SKM-1 treated with dmso at 0.1 percent for 144 hours (cell line): Measurements from ENCODE around the gene TAS2R13.

ENCODE experiments used
- DNase-seq: peaks from one replicate; lab custom pipeline; 2025; ENCODE audit not compliant: unreplicated experiment; lab: John Stamatoyannopoulos, UW

The TAS2R13 gene, protein sequence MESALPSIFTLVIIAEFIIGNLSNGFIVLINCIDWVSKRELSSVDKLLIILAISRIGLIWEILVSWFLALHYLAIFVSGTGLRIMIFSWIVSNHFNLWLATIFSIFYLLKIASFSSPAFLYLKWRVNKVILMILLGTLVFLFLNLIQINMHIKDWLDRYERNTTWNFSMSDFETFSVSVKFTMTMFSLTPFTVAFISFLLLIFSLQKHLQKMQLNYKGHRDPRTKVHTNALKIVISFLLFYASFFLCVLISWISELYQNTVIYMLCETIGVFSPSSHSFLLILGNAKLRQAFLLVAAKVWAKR

GRCh38 chr12:10909462-10909861, at the start of gene TAS2R13:
TAS2R13 (minus strand) TSS chr12:10909562; CDS start chr12:10909298, 264 bp downstream.
- DNase-seq = no peak

DNA sequence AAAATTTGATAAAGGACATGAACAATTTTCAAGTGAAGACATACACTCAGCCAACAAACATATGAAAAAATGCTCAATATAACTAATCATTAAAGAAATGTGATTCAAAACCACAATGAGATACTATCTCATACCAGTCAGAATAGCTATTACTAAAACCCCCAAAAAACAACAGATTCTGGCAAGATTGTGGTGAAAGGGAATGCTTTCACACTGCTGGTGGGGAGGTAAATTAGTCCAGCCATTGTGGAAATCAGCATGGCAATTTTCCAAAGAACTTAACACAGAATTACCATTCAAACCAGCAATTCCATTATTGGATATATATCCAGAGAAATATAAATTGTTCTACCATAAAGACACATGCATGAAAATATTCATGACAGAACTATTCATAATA, 48.4 kb upstream of the TAS2R13 start:
- no peak for DNase-seq

- DNase-seq = no peak
Measured at GRCh38 chr12:10956085-10956484, 46.7 kb upstream of the TAS2R13 start.

- DNase-seq = no peak
Measured at GRCh38 chr12:10952645-10953044, 43.3 kb upstream of the TAS2R13 start.

DNA sequence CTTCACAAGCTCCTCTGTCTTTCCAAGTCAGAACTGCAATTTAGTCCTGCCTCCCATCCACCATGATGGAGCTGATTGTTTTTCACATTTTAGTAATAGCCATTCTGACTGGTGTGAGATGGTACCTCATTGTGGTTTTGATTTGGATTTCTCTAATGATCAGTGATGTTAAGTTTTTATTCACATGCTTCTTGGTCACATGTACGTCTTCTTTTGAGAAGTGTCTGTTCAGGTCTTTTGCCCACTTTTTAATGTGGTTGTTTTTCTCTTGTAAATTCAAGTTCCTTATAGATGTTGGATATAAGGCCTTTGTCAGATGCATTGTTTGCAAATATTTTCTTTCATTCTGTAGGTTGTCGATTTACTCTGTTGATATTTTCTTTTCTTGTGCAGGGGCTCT, 33.8 kb upstream of the TAS2R13 start:
- DNase-seq = no peak

GRCh38 chr12:10941916-10942607, 32.7 kb upstream of the TAS2R13 start:
- no peak for DNase-seq

DNA sequence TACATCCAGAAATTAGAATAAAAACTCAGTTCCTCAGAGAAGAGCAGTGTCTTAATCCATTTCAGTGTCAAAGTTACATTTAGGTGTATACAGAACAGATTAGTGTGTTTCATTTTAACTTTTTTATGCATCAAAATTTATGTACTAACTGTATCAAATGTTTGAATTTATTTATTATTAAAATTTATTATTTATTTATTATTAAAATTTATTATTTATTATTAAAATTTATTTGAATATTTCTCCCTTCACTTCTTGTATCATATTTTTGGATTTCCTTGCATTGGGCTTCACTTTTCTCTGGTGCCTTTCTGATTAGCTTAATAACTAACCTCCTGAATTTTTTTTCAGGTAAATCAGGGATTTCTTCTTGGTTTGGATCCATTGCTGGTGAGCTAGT, 32.0 kb upstream of the TAS2R13 start:
- DNase-seq = no peak

DNA sequence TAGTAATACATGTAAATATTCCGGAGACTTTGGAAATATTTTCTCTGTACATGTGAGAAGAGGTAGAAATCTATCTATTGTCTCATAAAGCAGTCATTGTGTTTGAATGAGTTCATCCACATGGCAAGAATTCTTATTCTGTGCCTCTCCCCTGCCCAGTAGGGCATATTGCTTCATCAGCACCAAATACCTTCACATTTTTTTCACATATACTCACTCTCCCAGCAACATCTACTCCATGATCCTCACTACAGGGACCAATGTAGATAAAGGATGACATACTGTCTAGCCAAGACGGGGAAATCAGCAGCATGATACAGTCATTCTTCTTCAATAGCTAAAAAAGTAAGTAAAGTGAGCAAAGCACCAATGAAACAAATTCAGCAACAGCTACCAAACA, 31.0 kb upstream of the TAS2R13 start:
- DNase-seq = no peak

DNA sequence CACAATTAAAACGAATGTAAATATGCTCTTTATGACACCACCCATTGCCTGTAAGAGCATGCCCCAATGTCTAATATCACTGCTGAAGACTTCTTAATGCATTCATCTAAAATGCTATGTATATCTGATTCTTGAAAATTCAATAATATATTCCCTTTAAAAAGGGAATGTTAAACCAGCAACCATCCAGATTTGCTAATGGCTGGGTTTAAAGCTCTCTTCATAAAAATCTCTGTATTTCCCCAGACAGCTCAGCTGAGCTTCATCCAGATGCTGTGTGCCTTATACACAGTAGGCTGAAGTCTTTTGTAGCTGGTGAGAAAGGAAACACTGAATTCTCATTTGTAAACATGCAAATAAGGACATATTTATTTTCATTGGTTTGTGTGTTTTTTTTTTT, 29.8 kb upstream of the TAS2R13 start, which contains the start of gene TAS2R14:
Gene TAS2R14, minus strand, starts transcription at position 101 of the 400 bp plus-strand sequence. Its CDS starts 56 bp downstream, at position 45.
- no peak for DNase-seq

GRCh38 chr12:10936506-10936905, 27.1 kb upstream of the TAS2R13 start:
- DNase-seq = no peak

- no peak for DNase-seq
Measured at GRCh38 chr12:10928746-10929286, 19.5 kb upstream of the TAS2R13 start, which contains the start of gene PRH2. PRH2 (plus strand) TSS chr12:10929236; CDS start chr12:10929274, 38 bp downstream.

- no peak for DNase-seq
Measured at GRCh38 chr12:10926269-10926668, 16.9 kb upstream of the TAS2R13 start.

GRCh38 chr12:10919809-10920208, 10.4 kb upstream of the TAS2R13 start:
- no peak for DNase-seq

GRCh38 chr12:10910380-10910779, 1.0 kb upstream of the TAS2R13 start:
- DNase-seq = no peak

GRCh38 chr12:10904686-10905085, 4.7 kb downstream of the TAS2R13 start:
- no peak for DNase-seq

DNA sequence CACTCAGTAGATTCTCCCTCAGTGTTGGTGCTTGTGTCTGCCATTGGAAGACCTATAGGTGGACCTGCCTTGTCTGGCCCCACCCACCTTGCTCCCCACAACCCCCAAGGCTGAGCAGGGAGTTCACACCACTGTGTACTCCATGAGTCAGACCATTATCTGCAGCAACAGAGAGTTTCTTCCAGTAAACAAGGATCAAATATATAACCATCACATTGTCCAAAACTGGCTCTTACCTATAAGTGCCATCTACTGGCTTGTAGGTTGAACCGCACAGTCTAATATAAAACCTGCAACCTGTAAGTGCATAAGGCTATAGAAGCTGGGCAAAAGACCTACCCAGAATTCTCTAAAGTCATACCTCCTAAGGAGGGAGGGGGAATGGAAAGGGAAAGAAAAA, 7.9 kb downstream of the TAS2R13 start:
- no peak for DNase-seq

GRCh38 chr12:10900972-10901371, 8.4 kb downstream of the TAS2R13 start:
- no peak for DNase-seq

DNA sequence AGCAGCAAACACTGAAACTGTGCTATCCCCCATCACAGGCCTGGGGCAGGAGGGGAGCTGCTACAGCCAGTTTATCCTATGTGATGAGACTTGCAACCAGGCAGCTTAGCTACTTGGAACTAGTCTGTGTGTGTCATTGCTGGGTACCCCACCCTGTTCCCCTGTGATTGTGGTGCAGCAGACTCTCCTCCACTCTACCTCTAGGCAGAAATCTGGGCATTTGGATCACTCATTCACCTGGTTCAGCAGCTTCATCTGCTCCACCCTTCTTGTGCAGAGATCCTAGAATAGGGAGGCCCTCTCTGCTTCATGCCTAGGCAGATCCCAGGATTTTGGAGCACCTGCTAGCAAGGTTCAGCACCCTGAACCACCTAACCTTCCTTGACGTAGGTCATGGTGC, 8.8 kb downstream of the TAS2R13 start:
- DNase-seq = no peak

- DNase-seq = no peak
Measured at GRCh38 chr12:10896854-10897253, 12.5 kb downstream of the TAS2R13 start.

DNA sequence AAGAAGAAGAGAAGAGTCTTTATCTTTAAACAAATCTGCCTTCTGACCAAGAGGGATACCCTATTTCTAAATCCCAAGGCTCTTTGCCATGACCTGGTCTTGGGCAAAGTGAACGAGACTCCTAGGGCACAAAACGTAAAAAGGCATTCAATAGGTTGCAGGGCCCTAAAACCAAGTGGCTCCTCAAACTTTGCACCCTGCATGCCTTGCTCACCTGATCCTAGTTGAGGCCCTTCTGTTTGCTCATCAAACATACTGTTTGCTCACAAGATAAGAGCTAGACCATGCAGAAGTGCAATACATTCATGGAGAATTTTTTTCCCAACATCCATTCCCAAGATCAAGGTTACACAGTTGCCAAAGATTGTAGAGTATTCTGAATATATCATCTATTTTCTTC, 17.4 kb downstream of the TAS2R13 start:
- no peak for DNase-seq

GRCh38 chr12:10889226-10889625, 20.1 kb downstream of the TAS2R13 start:
- no peak for DNase-seq

DNA sequence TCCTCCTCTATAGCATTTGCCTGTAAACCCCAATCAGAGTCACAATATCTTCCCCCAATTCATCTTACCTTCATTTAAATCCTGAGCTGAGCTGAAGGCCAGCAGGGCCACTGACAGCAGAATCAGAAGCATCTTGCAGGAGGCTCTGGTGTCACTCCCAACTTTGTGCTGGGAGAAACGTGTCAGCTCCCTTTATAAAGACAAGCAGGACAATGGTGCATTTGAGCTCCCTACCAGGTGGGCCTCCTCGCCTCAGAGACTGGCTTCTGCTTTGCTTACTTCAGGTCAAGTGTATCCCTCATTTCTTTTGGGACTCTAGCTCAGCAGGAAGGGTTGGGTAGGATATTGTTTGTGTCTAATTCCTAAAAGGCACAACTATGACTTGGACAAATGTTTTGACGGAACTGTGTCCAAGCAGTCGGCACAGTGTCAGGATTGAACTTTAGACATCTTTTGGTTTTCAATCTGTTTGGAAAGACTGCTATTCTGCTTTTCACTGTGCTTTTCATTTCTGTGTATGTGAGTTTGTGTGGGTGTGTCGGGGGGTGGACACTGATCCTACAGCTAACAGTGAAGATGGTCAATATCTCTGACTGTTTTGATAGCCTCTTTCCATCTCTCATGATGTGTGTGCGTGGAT, 25.2 kb downstream of the TAS2R13 start, which contains the start of gene PRH1:
Gene PRH1, minus strand, starts transcription at position 170 of the 640 bp plus-strand sequence. Its CDS starts 38 bp downstream, at position 132.
- DNase-seq = no peak
